GM18526 (cell line): ENCODE measurements around the gene SCN8A.

ENCODE experiments used
- POLR2A ChIP-seq: IDR thresholded peaks from 3 replicates; pipeline ENCODE4 v1.6.1; 2011; ENCODE audit not compliant: insufficient read length; ENCODE audit errors: extremely low read depth

SCN8A gene

GRCh38 chr12:51759695-51760094 lies 168.7 kb downstream of the SCN8A start:
- TF ChIP-seq POLR2A, result no peak

GRCh38 chr12:51760231-51760630 lies 169.2 kb downstream of the SCN8A start:
- TF ChIP-seq POLR2A, result no peak

GRCh38 chr12:51763743-51764142 lies 172.7 kb downstream of the SCN8A start:
- TF ChIP-seq POLR2A, result no peak

GRCh38 chr12:51766067-51766676 lies 175.1 kb downstream of the SCN8A start:
- TF ChIP-seq POLR2A, result no peak

GRCh38 chr12:51771008-51771407 lies 180.0 kb downstream of the SCN8A start:
- no peak for TF ChIP-seq POLR2A

GRCh38 chr12:51773145-51773869 lies 182.3 kb downstream of the SCN8A start:
- no peak for TF ChIP-seq POLR2A

GRCh38 chr12:51774933-51775332 lies 183.9 kb downstream of the SCN8A start:
- TF ChIP-seq POLR2A, result no peak

GRCh38 chr12:51777457-51777856 lies 186.4 kb downstream of the SCN8A start:
- no peak for TF ChIP-seq POLR2A

- no peak for TF ChIP-seq POLR2A
These were observed 186.9 kb downstream of the SCN8A start for GRCh38 chr12:51777973-51778372.

GRCh38 chr12:51779876-51780275 lies 188.8 kb downstream of the SCN8A start:
- TF ChIP-seq POLR2A, result no peak

GRCh38 chr12:51784688-51785087 lies 193.7 kb downstream of the SCN8A start:
- TF ChIP-seq POLR2A, result no peak

GRCh38 chr12:51785906-51786305 lies 194.9 kb downstream of the SCN8A start:
- TF ChIP-seq POLR2A, result no peak

GRCh38 chr12:51788876-51789275 lies 197.8 kb downstream of the SCN8A start:
- TF ChIP-seq POLR2A, result no peak

GRCh38 chr12:51792417-51792816 lies 201.4 kb downstream of the SCN8A start:
- TF ChIP-seq POLR2A, result no peak

GRCh38 chr12:51793201-51793600 lies 202.2 kb downstream of the SCN8A start:
- no peak for TF ChIP-seq POLR2A

GRCh38 chr12:51797301-51797700 lies 206.3 kb downstream of the SCN8A start:
- no peak for TF ChIP-seq POLR2A

GRCh38 chr12:51798501-51798900 lies 207.5 kb downstream of the SCN8A start:
- TF ChIP-seq POLR2A, result no peak
